Activated naive CD4-positive, alpha-beta T cell (primary cell): Measurements from ENCODE around the gene CFAP90.

ENCODE experiments used
- DNase-seq, 4 experiments: peaks; one replicate each; lab custom pipeline; 2025; lab: John Stamatoyannopoulos, UW

The CFAP90 gene

DNA sequence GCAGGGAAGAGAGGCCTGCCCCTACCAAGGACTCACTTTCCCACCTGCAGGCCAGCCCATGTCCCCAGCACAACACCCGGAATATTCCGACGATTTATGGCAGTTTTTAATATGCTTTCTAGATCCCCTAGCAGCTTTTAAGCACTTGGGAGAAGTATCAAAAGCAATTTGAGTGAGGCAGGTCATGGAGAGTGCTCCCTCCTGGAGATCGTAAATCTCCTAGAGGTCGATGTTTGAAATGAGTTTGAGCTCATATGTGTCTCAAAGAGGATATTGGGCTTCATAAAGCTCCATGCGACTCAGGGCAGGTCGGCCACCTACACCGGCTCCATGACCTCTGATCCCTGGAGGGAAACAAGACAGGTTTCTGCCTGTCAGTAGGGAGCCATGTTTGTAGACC lies 27.3 kb downstream of the CFAP90 start:
- no peak for DNase-seq

DNA sequence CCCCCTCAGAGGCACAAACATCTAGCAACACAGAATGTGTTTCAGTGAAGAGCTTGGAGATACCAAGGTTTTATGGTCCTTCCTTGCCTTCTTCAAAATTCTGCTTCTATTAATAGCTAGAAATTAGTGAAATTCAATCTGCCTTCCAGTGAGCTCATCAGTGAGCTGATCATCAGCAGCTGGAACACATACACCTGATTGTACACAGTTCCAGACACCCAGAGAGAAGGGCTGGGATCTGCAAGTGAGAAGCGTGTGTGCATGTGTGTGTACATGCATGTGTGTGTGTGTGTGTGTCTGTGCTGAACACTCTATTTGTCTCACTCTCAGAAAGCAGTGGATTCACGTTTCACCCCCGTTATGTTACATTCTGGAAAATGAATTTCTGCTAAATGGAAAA lies 28.5 kb downstream of the CFAP90 start:
- DNase-seq, result no peak

DNA sequence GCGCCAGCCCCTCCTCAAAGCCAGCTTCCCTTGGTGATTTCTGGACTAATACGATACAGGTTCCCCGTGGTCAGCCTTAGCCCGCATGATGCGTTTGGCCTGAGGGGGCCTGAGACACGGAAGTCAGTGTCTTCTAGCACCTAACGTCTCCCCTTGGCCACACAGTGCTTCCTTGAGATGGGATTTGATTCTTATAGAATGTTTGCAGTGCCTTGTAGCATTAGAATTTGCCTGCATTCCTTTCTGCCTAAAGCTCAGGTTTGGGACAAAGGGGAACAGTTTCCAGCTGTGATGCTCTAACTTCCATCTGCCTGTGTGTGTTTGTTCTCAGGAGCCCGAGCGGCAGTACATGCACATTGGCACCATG lies 34.4 kb downstream of the CFAP90 start:
- DNase-seq, result no peak

DNA sequence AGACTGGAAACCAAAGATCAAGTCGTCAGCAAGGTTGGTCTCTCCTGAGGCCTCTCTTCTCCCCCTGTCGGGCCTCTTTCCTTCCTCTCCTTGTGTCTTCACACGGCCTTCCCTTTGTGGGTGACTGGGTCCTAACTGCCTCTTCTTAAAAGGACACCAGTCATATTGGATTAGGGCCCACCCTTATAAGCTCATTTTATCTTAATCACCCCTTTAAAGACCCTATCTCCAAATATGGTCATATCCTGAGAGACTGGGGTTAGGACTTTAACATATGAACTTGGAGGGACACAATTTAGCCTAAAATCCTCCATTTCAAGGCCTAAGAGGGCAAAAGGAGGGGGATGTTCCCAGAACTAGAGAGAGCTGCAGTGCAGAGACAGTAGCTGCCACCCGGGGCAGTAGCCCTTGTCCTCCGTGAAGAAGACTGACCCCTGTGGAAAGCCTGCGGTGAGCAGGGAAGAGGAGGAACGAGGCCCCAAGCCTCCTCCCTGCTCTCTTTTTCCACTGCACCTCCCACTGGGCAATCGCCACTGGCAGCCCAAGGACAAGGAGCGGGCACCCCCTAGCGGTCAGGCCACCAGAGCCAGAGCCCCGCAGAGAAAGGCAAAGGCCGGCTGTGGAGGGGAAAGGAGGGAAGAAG lies 34.9 kb downstream of the CFAP90 start:
- DNase-seq, result peak; percentile 13 to 45 (median 22)

DNA sequence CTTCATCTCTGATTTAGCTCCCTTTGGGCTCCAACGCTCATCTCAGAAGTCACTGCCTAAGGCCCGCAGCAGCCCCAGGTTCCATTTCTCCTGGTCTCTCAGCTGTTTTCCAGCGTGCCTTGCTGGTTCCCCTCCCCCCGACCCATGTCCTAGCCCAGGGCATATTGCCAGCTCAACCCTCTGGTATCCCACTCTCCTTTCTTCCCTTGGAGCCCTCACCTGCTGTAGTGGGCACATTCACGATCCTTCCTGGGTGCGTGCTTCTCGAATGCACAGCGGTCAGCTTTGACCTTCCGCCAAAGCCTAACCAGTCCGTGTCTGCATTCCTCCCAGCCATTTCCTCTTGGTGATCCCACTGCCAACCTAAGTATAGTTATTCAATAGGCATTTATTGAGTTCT lies 36.1 kb downstream of the CFAP90 start:
- no peak for DNase-seq

DNA sequence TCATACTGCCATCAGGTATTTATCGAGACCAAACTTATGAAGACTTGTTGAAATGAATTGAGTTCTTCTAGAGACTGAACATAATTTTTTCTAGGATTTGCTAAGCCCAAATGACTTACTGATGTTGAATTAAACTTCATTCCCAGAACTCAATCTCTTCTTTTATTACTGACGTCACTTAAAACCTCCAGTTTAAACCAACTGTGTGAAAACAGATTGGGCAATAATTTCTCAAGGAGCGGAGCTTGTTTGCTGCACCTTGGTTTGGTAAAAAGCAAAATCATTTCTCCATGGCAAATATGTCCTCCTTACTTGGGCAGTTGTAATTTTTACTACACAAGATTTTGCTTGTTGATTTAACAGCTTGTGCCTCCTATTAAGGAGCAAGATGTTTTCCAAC lies 37.4 kb downstream of the CFAP90 start:
- no peak for DNase-seq

DNA sequence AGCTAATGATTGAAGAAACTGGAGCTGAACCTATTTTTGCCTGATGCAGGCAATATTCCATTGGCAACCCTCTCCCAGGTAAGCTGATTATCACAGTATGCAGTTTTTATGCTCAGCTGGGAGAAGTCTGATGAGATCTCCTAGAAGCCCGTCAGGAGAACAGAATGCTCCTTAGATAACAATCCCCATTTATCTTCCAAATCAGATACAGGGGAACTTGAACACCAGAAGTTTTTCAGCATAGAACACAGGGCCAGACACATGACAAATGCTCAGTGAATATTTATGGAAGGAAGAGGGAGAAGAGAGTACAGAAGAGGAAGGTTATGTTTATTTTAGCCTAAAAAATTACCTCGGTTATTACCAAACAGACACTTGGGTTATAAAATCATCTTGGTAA lies 37.9 kb downstream of the CFAP90 start:
- DNase-seq, result no peak

DNA sequence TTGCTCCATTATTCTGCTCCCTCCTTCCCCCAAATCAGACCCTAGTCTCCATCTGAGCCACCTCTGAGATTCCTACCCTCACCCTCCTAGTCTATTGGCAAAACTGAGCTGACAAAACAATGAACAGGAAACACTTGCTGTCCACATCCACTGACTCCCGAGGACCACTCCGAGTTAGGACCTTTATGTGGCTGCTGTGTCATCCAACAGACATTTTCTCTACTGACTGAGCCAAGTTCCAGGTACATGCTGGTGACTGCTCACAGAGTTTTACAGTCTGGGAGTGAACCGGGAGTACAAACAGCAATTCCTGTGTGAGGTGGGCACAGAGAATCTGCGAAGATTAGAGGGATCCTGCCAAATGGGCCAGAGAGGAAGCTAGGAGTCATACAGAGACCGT lies 39.2 kb downstream of the CFAP90 start:
- DNase-seq, result no peak

DNA sequence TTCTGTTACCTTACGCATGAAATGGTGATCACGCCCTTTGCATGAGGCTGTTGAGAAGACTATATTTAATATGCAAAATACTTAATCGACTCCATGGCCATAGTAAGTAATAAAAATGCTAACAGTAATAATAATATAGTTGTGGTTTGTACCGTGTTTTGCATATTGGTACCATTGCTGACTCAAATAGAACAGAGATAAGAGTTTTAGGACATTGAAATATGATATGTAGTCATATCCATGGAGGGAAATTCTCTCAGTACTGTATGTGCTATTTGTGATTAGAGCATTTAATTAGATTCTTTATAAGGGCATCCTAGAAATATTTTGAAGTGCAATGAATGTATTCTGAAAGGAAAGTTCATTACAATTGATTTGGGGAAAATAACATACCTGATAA lies 41.9 kb downstream of the CFAP90 start:
- no peak for DNase-seq

DNA sequence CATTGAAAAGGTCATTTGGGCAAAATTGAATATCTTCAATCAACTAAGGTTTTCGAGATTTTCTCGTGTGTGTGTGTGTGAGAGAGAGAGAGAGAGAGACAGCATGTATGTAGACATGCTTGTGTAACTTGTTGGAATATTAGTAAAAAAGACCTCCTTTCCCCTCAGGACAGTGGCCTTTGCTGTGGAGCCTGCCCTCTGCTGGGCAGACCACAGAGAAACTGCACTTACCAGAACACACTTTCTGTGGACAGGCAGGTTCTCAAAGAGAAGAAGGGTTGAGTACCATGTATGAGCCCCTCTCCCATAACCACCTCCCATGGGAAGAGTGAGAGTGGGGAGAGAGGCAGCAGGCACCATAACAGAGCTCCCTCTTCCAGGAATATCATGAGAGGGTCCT lies 45.6 kb downstream of the CFAP90 start:
- DNase-seq, result no peak

DNA sequence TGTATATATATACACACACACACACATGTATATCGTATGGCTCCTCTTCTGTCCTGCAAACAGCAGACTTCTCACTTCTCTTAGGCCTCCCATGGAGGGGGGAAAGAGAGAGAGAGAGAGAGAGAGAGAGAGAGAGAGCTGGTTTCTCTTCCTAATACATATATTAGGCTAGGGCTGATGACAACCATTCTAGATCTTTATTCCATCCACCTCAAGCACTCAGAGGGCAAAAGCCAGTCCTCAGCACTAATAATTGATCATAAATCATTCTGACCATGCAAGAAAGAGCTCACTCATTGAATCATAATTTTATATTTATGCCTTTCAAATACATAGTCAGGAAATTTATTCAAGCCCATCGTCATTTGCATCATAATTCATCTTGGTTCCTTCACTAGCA lies 47.0 kb downstream of the CFAP90 start:
- no peak for DNase-seq

DNA sequence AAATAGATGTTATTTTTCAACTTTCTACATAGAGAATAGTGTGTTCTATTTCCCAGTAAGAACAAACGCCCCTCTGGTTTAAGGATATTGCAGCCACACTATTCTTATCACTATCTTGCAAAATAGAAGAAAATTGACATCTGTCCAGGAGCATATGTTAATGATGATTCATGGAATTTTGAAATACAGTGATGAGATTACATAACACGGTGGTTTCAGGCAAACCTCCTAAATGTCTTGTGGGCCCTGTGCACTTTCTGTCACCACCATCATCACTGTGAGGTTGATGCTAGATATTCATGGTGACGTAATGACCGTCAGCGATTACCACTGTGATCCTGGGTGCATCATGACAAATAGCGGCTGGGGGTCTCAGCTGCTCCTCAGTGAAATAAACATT lies 48.1 kb downstream of the CFAP90 start:
- DNase-seq, result no peak

DNA sequence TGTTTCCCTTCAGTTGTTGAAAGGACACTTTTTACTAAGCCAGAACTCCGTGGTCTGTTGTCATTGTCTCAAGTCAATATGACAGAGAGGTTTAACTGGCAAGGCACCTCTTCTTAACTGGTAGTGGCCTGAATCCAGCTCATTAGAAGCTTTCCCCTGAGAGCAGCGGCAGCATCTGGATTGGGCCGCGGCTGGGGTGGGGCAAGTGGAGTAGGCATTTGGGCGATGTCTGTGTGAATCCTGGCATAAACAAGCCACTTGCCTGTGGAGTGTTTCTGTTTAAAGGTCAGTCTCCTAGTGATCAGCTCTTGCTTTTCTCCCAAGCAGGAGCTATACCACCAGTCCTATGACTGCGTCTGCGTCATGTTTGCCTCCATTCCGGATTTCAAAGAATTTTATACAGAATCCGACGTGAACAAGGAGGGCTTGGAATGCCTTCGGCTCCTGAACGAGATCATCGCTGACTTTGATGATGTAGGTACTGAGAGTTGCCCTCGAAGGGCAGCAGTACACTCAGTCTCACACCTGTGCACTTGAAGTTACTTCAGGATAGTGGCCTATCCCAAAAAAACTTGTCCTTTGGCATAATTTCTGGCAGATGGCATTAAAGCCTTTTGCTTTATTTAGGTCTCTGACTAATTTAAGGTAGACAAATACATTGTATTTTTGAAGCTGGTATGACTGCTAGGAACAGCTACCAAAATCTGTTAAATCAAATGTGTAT lies 48.9 kb downstream of the CFAP90 start:
- DNase-seq, result no peak

DNA sequence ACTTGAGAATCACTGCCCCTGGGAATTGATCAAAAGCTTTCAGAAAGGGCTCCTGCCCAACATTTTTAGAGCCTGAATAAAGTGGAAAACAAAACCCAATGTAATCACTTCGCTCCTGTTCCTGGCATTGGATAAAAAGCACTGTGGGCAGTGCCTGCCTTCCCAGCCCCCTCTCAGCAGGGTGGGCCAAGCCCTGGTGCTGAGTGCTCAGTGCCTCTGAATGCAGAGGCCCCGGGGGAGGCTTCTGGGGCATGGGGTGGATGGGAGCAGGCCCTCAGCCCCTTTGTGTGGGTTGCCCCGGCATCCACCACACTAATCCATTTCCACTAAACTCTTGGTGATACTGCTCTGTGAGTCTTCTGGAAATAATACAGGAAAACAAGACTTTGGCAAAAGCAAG lies 55.6 kb downstream of the CFAP90 start:
- no peak for DNase-seq

DNA sequence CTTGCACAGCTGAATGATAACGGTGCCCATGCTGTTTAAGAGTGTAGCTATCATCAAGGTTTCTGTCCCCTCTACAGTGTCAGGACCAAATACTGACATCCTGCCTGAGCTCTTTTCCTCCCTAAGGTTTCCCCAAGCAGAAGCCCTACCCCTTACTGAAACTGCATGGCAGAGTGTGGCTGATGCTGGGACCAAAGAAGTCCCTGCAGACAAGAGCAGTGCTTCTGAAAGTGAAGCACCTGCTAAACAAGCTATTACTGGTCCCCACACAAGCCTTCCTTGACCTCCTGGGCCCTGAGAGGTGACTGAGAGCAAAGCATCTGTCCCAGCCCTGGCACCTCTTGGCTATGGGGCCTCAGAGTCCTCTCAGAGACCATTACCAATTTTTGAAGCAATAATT lies 56.1 kb downstream of the CFAP90 start:
- no peak for DNase-seq

DNA sequence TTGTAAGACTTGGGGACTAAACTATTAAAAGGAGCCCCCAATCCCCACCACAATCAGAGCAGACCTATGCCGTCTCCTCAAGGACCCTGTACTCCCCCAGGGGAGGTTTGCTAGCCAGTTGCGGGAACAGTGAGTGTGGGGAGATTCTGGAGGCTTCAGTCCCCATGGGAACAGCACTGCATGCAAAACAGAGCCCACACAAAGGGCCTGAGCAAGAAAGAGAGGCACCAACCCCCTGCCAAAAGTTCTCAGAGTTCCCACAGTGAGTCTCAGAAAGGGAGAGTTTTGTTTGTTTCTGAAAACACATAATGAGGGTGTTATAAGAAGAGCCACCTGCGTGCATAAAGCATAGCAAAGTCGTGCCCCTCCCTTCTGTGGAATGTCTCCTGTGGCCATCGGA lies 56.6 kb downstream of the CFAP90 start:
- no peak for DNase-seq

DNA sequence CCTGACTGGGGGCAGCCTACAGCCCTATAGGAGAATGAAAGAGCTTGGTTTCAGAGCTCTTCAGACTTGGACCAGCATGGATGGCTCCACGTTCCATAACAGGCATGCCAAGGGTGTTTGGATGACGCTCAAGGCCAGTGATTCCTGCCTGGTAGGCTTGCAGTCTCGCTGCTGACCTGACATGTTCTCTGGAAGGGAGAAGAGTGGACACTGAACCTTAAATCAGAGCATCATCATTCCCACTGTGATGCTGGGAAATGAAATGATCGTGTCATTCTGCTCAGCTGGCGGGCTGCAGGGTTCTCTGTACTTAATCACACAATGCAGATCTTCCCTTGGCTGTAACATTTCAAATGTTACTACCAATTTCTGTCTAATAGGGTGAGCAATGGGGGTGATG lies 57.0 kb downstream of the CFAP90 start:
- no peak for DNase-seq

DNA sequence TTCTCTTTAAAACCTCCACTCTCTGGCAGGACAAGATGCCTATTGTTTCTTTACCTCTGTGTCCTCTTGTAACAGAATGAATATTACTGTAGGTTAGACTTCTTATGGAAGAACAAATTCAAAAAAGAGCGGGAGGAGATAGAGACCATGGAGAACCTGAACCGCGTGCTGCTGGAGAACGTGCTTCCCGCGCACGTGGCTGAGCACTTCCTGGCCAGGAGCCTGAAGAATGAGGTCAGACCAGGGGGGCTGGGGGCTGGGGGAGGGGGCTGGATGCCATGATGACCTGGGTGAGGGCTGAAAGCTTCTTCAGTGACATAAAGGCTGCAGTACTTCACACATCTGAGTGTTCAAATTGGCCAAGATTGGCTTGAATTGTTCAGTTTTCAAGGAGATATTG lies 61.4 kb downstream of the CFAP90 start:
- DNase-seq, result no peak

DNA sequence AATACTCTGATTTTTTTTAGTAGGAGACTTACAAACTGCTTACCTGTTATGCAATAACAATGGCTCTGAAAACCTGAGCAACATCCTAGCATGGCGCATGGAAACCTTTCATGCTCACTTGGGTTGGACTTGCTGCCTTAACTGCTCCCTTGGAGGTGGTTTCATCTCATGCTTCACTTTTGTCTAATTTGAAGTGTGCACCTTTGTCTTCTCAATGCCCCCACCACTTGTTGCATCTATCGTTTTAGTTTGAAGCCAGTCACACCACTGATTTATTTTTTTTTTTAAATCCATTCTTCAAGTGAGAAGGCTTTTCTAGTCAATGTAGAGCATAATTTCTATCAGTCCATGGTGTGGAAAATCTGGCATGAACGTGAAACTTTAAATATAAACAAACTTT lies 63.2 kb downstream of the CFAP90 start:
- DNase-seq, result no peak

DNA sequence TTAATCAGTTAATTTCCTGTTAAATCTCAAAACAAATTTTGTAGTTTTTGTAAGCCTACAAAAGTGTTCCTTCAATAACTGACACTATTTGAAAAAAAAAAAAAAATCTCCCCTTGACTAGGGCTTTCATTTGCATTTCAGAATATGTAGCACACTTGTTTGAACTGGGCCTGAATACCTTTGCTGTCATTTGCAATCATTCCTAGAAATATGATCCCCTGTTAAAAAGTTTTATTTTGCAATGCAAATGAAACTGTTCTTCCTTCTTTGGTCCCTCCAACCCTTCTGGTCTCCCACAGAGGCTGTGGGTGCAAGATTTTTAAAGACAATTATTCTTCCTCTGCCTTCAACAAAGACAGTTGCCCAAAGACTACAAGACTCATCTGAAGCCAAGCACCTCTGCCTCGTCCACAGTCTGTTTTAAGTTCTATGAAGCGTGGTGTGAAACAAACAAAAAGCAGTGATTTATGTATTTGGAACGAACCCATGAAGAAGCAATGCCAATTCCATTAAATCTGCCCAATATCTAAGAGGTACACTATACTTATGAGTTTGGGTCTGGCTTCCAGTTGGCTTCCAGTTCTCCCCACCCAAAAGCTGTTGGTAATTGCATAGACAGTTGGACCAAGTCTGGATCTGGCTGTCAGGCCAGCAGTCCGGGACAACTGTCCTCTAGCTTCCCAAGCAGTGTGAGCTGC lies 66.1 kb downstream of the CFAP90 start:
- DNase-seq, result no peak

DNA sequence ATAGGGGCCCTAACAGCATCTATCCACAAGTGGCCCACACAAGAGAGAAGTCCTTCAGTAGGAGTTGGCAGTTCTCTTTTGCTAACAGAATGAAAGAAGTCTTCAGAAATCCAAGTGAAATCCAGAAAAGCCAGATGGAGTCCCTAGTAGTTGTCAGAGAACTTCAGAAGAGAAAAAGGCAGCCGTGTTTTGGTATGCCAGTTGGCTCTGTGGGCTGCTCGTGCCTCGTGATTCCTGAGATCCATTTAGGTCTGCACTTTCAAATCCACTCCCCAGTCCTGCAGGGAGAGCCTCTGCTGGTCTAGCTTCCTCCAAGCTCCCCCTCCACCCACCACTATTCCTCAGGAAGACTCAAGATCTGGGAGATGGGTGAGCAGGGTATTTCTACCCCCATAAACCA lies 69.0 kb downstream of the CFAP90 start:
- DNase-seq, result no peak
